Hepatocyte (in vitro differentiated cells): ENCODE data around the gene SHC3. TPM values are rescaled to one million over a fixed set of nuclear protein-coding genes. Genes with fewer than 3 reads are reported as not detected.

Source experiments
- DNase-seq: peaks from one replicate; pipeline ENCODE4 v3.0.0-alpha.2; 2016; ENCODE audit warnings: low spot score
- H2AFZ ChIP-seq: fragments of 200-600 bp; sonication (generic); 2 replicates; pipeline ENCODE4 v1.6.0; 2016; ENCODE audit warnings: antibody characterized with exemption, mild to moderate bottlenecking
- H3K27ac ChIP-seq: fragments of 200-600 bp; sonication (generic); 2 replicates; pipeline ENCODE4 v1.5.1; 2016; ENCODE audit warnings: mild to moderate bottlenecking
- H3K27me3 ChIP-seq: fragments of 200-600 bp; sonication (generic); 2 replicates; pipeline ENCODE4 v1.6.1; 2016
- H3K36me3 ChIP-seq: fragments of 200-600 bp; sonication (generic); replicated peaks from 2 replicates; pipeline ENCODE4 v1.5.1; 2016; ENCODE audit warnings: low read depth; ENCODE audit not compliant: insufficient read depth
- H3K4me1 ChIP-seq: fragments of 200-600 bp; sonication (generic); 2 replicates; pipeline ENCODE4 v1.5.1; 2016; ENCODE audit warnings: mild to moderate bottlenecking, moderate library complexity; ENCODE audit not compliant: insufficient read depth
- H3K4me2 ChIP-seq: fragments of 200-600 bp; sonication (generic); 2 replicates; pipeline ENCODE4 v1.6.0; 2016
- H3K4me3 ChIP-seq: fragments of 200-600 bp; sonication (generic); 2 replicates; pipeline ENCODE4 v1.5.1; 2016; ENCODE audit warnings: mild to moderate bottlenecking
- H3K79me2 ChIP-seq: fragments of 200-600 bp; sonication (generic); 2 replicates; pipeline ENCODE4 v1.6.0; 2017; ENCODE audit warnings: mild to moderate bottlenecking
- H3K9me2 ChIP-seq: fragments of 200-600 bp; sonication (generic); replicated peaks from 2 replicates; pipeline ENCODE4 v1.6.0; 2017; ENCODE audit warnings: mild to moderate bottlenecking; ENCODE audit not compliant: insufficient read depth
- H3K9me3 ChIP-seq: fragments of 200-600 bp; sonication (generic); 2 replicates; pipeline ENCODE4 v1.5.1; 2016; ENCODE audit warnings: low read depth, mild to moderate bottlenecking
- H4K20me1 ChIP-seq: fragments of 200-600 bp; sonication (generic); 2 replicates; pipeline ENCODE4 v1.6.0; 2016; ENCODE audit warnings: mild to moderate bottlenecking; ENCODE audit not compliant: insufficient read depth, poor library complexity, severe bottlenecking
- CTCF ChIP-seq: fragments of 200-600 bp; sonication (generic); IDR thresholded peaks from 2 replicates; pipeline ENCODE4 v1.5.1; 2016; ENCODE audit warnings: antibody characterized with exemption, mild to moderate bottlenecking; ENCODE audit not compliant: poor library complexity
- EZH2 ChIP-seq: fragments of 200-600 bp; sonication (generic); IDR thresholded peaks from 2 replicates; pipeline ENCODE4 v1.6.1; 2016; ENCODE audit warnings: antibody characterized with exemption, mild to moderate bottlenecking, borderline replicate concordance
- EZH2phosphoT487 ChIP-seq: fragments of 200-600 bp; sonication (generic); IDR thresholded peaks from one replicate; pipeline ENCODE4 v1.6.1; 2018; ENCODE audit warnings: antibody characterized with exemption, mild to moderate bottlenecking, low read depth, moderate library complexity; ENCODE audit not compliant: unreplicated experiment, severe bottlenecking
- WGBS: methylation state at CpG from one replicate; pipeline ENCODE4 v1.1.6; 2016; ENCODE audit warnings: low lambda C conversion rate; ENCODE audit errors: missing lambda C conversion rate; 5-methylcytosine and 5-hydroxymethylcytosine counted together
- polyA plus RNA-seq: library from polyadenylated mRNA; unstranded; fragments of >200 nt; fragmentation: Nextera tagmentation; extraction: Ambion mirVana; gene quantifications from 2 replicates; pipeline ENCODE4 v1.2.1, GENCODE V29; 2016
- total RNA-seq: library from RNA; depleted of rRNA; stranded (reverse); fragments of >200 nt; gene quantifications from 2 replicates; pipeline ENCODE4 v1.2.3, GENCODE V29; 2014

SHC3 gene
- total and polyA plus RNA-seq, 2 experiments from 2014 or later, result 1.5 to 1.8 TPM

GRCh38 chr9:88969646-88970373, 208.8 kb downstream of the SHC3 start:
- TF ChIP-seq EZH2, result no peak
- no peak for TF ChIP-seq CTCF
- TF ChIP-seq EZH2phosphoT487, result no peak
- Histone ChIP-seq H3K36me3 (no peaks in the 10 kb centered on the region), H2AFZ (no peak overlapping the region), H3K27ac (no peak overlapping the region), H3K79me2 (no peaks in the 10 kb centered on the region), H3K4me1 (no peaks in the 10 kb centered on the region), H3K4me2 (no peak overlapping the region), H3K9me2 (no peaks in the 10 kb centered on the region), H3K9me3 (no peaks in the 10 kb centered on the region), H4K20me1 (no peaks in the 10 kb centered on the region), H3K27me3 (no peaks in the 10 kb centered on the region), H3K4me3 (no peak overlapping the region)
- DNase-seq, result no peak
- WGBS, result 69% methylated on average over 8 of the region's 8 CpGs

GRCh38 chr9:88968799-88969198, 209.8 kb downstream of the SHC3 start:
- no peak for TF ChIP-seq EZH2phosphoT487
- no peak for TF ChIP-seq EZH2
- no peak for TF ChIP-seq CTCF
- H3K79me2 ChIP-seq, result no peaks in the 10 kb centered on the region
- no peaks in the 10 kb centered on the region for H4K20me1 ChIP-seq
- no peak overlapping the region for H2AFZ ChIP-seq
- DNase-seq, result no peak
- no peaks in the 10 kb centered on the region for H3K4me1 ChIP-seq
- no peaks in the 10 kb centered on the region for H3K9me3 ChIP-seq
- 86% methylated on average over 4 of the region's 4 CpGs for WGBS
- H3K9me2 ChIP-seq, result no peaks in the 10 kb centered on the region
- H3K4me3 ChIP-seq, result no peak overlapping the region
- no peaks in the 10 kb centered on the region for H3K36me3 ChIP-seq
- H3K27ac ChIP-seq, result no peak overlapping the region
- no peak overlapping the region for H3K4me2 ChIP-seq
- no peaks in the 10 kb centered on the region for H3K27me3 ChIP-seq

GRCh38 chr9:88966894-88967676, 211.5 kb downstream of the SHC3 start:
- H3K27me3 ChIP-seq, result no peaks in the 10 kb centered on the region
- H3K4me1 ChIP-seq, result no peaks in the 10 kb centered on the region
- TF ChIP-seq EZH2phosphoT487 (no peak), CTCF (no peak), EZH2 (no peak)
- H4K20me1 ChIP-seq, result no peaks in the 10 kb centered on the region
- no peak overlapping the region for H3K4me3 ChIP-seq
- H3K36me3 ChIP-seq, result no peaks in the 10 kb centered on the region
- H3K9me2 ChIP-seq, result no peaks in the 10 kb centered on the region
- WGBS, result 80% methylated on average over 10 of the region's 10 CpGs
- no peaks in the 10 kb centered on the region for H3K79me2 ChIP-seq
- no peak overlapping the region for H3K4me2 ChIP-seq
- DNase-seq, result no peak
- H2AFZ ChIP-seq, result no peak overlapping the region
- H3K9me3 ChIP-seq, result no peaks in the 10 kb centered on the region
- H3K27ac ChIP-seq, result no peak overlapping the region
